Vagina (tissue), 2 donors: Measurements from ENCODE around the gene CCDC127. TPM values are rescaled to one million over a fixed set of nuclear protein-coding genes. Genes with fewer than 3 reads are reported as not detected.

ENCODE experiments used
- DNase-seq, 2 donors: peaks; one replicate each; pipeline ENCODE4 v3.0.0-alpha.2; 2017; ENCODE audit errors: extremely low spot score in 2 of 2
- H3K27ac ChIP-seq: fragments of 200-600 bp; sonication (generic); one replicate; pipeline ENCODE4 v1.5.1; 2019
- H3K27me3 ChIP-seq: fragments of 200-600 bp; sonication (generic); one replicate; pipeline ENCODE4 v1.5.1; 2019
- H3K36me3 ChIP-seq, 2 donors: fragments of 200-600 bp; sonication (generic); one replicate each; pipeline ENCODE4 v1.5.1; 2017 to 2019
- H3K4me1 ChIP-seq: fragments of 200-600 bp; sonication (generic); one replicate; pipeline ENCODE4 v1.5.1; 2019
- H3K4me3 ChIP-seq, 2 donors: fragments of 200-600 bp; sonication (generic); 1 replicate in 1 of 2; 2 replicates in 1 of 2; pipeline ENCODE4 v1.5.1; 2016 to 2019
- H3K9me3 ChIP-seq: fragments of 200-600 bp; sonication (generic); one replicate; pipeline ENCODE4 v1.5.1; 2019
- CTCF ChIP-seq, 3 experiments: fragments of 450-650 bp in 2 of 3; fragments of 200-600 bp in 1 of 3; sonication (generic) in 1 of 3; IDR thresholded peaks; one replicate each; pipeline ENCODE4 v1.5.1; 2017 to 2019; ENCODE audit warnings: antibody characterized with exemption in 3 of 3, mild to moderate bottlenecking in 2 of 3, moderate library complexity in 2 of 3
- POLR2A ChIP-seq, 2 donors: fragments of 450-650 bp; IDR thresholded peaks; one replicate each; pipeline ENCODE4 v1.6.1; 2017; ENCODE audit warnings: antibody characterized with exemption in 2 of 2, mild to moderate bottlenecking in 2 of 2, moderate library complexity in 2 of 2
- POLR2AphosphoS5 ChIP-seq, 2 donors: sonication (generic); formaldehyde crosslinking; IDR thresholded peaks; one replicate each; pipeline ENCODE4 v1.9.0; 2017; ENCODE audit warnings: antibody characterized with exemption in 2 of 2, mild to moderate bottlenecking in 2 of 2, low read depth in 1 of 2; ENCODE audit not compliant: insufficient read depth in 1 of 2
- intact Hi-C: fragments of 100-400 bp; cut with DNase I; formaldehyde crosslinking; loops from one replicate; pipeline ENCODE4 v1.15.1; 2023
- total RNA-seq: library from RNA; depleted of rRNA; stranded (reverse); fragments of >200 nt; gene quantifications from one replicate; pipeline ENCODE4 v1.2.3, GENCODE V29; 2016

Gene CCDC127
- total RNA-seq, 1 donor from 2014 or later: 4.2 TPM

GRCh38 chr5:154826-155225, 63.1 kb downstream of the CCDC127 start:
- Histone ChIP-seq H3K9me3 (no peaks in the 10 kb centered on the region), H3K4me3 (no peak overlapping the region), H3K36me3 (no peaks in the 10 kb centered on the region), H3K4me1 (no peaks in the 10 kb centered on the region), H3K27ac (no peak overlapping the region), H3K27me3 (no peaks in the 10 kb centered on the region)
- no peak for TF ChIP-seq POLR2AphosphoS5 (IDR thresholded peaks at IDR 0.05; ENCODE audit: insufficient read depth in 1 of 2, low read depth in 1 of 2)
- TF ChIP-seq CTCF (IDR thresholded peaks at IDR 0.05): no peak
- TF ChIP-seq POLR2A (IDR thresholded peaks at IDR 0.05): no peak
- intact Hi-C loops: no loop called here
- peak; percentile 67 to 71 for DNase-seq

GRCh38 chr5:154236-154635, 63.7 kb downstream of the CCDC127 start:
- Histone ChIP-seq H3K27ac (no peak overlapping the region), H3K9me3 (no peaks in the 10 kb centered on the region), H3K36me3 (no peaks in the 10 kb centered on the region), H3K4me3 (no peak overlapping the region), H3K27me3 (no peaks in the 10 kb centered on the region), H3K4me1 (no peaks in the 10 kb centered on the region)
- intact Hi-C loops: no loop called here
- TF ChIP-seq POLR2A (IDR thresholded peaks at IDR 0.05): no peak
- TF ChIP-seq POLR2AphosphoS5 (IDR thresholded peaks at IDR 0.05; ENCODE audit: insufficient read depth in 1 of 2, low read depth in 1 of 2): no peak
- no peak for TF ChIP-seq CTCF (IDR thresholded peaks at IDR 0.05)
- no peak for DNase-seq

GRCh38 chr5:153256-153655, 64.7 kb downstream of the CCDC127 start:
- DNase-seq: peak in 1 of 2 donors; percentile 42
- no peak overlapping the region for H3K27ac ChIP-seq
- no peak for TF ChIP-seq CTCF (IDR thresholded peaks at IDR 0.05)
- no peak for TF ChIP-seq POLR2A (IDR thresholded peaks at IDR 0.05)
- no peak for TF ChIP-seq POLR2AphosphoS5 (IDR thresholded peaks at IDR 0.05; ENCODE audit: insufficient read depth in 1 of 2, low read depth in 1 of 2)
- no peaks in the 10 kb centered on the region for H3K36me3 ChIP-seq
- H3K4me3 ChIP-seq: no peak overlapping the region
- no peaks in the 10 kb centered on the region for H3K27me3 ChIP-seq
- intact Hi-C loops: no loop called here
- H3K4me1 ChIP-seq: no peaks in the 10 kb centered on the region
- no peaks in the 10 kb centered on the region for H3K9me3 ChIP-seq

GRCh38 chr5:152077-152476, 65.9 kb downstream of the CCDC127 start:
- peaks cover 8% of the 10 kb centered on the region for H3K9me3 ChIP-seq
- DNase-seq: peak in 1 of 2 donors; percentile 56
- H3K27ac ChIP-seq: no peak overlapping the region
- H3K4me1 ChIP-seq: no peaks in the 10 kb centered on the region
- H3K27me3 ChIP-seq: no peaks in the 10 kb centered on the region
- intact Hi-C loops: no loop called here
- TF ChIP-seq POLR2A (IDR thresholded peaks at IDR 0.05) (no peak), POLR2AphosphoS5 (IDR thresholded peaks at IDR 0.05; ENCODE audit: insufficient read depth in 1 of 2, low read depth in 1 of 2) (no peak), CTCF (IDR thresholded peaks at IDR 0.05) (no peak)
- H3K36me3 ChIP-seq: no peaks in the 10 kb centered on the region
- H3K4me3 ChIP-seq: no peak overlapping the region

GRCh38 chr5:150746-151145, 67.2 kb downstream of the CCDC127 start:
- DNase-seq: no peak
- Histone ChIP-seq H3K9me3 (peaks cover 11% of the 10 kb centered on the region), H3K4me3 (no peak overlapping the region), H3K27ac (no peak overlapping the region), H3K4me1 (no peaks in the 10 kb centered on the region), H3K36me3 (no peaks in the 10 kb centered on the region), H3K27me3 (no peaks in the 10 kb centered on the region)
- no peak for TF ChIP-seq POLR2AphosphoS5 (IDR thresholded peaks at IDR 0.05; ENCODE audit: insufficient read depth in 1 of 2, low read depth in 1 of 2)
- intact Hi-C loops: no loop called here
